CD4-positive, alpha-beta T cell treated with Interleukin-1 beta for 1 hour (primary cell): ENCODE measurements around the gene HERC2.
"Not testable (repeated sequence)": the region's sequence is repeated elsewhere in the genome, so short reads cannot be mapped to it uniquely, and the experiment has no call there.

ENCODE experiments used
- DNase-seq, 2 donors: peaks; one replicate each; pipeline ENCODE4 v3.0.0-alpha.2; 2020 to 2022

Gene HERC2

GRCh38 chr15:28178290-28178689, 143.7 kb downstream of the HERC2 start:
- DNase-seq = no peak

- DNase-seq = no peak
Measured at GRCh38 chr15:28169366-28169765, 152.6 kb downstream of the HERC2 start.

DNA sequence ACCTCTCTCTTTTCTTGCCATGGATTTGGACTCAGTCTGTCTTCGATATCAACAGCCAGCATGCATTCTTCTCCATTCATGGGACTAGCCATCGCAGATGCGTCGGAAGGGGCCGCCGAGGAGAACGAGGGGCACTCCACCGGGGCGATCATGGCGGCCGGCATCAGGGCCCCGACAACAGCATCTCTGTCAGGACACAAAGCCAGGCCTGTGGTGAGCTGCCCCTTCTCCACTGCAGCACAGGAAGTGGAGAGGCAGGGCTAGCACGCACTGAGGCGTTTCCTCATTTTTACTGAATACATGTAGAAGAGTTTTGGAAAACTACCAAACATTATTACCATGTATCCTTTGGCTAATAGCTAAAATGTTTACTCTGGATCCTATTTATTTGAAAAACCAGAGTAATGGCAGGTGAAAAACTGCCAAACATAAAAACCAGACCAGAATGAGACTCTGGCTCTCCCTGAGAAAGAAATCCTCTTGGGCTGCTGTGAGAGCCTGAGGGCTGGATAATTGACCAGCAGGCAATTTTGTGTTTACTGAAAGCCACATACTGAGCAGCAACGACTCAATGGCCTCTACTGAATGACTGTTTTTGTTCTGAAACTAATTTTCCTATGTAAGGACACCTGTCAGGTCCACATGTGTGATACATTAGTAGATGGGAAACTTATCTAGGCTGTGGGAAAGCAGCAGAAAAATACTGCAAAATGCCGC, 153.4 kb downstream of the HERC2 start:
- not testable (repeated sequence) for DNase-seq

DNA sequence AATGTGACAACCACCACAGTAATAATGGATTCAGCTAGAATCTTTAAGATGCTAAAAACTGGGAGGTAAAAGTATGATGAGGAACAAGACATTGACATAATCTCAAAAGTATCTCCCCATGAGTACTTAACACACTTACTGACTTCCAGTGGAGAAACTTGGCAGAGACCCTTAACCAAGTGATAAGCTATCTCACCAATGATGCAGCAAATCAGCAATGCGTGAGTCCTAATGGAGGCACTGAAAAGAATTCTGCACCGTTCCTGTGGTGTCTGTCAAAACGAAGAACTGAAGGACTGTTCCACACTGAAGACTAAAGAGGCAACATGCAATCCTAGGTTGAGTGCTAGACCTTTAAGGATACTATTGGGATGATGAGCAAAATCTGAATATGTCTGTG, 154.9 kb downstream of the HERC2 start:
- DNase-seq = no peak

GRCh38 chr15:28165791-28166190, 156.2 kb downstream of the HERC2 start:
- no peak for DNase-seq

DNA sequence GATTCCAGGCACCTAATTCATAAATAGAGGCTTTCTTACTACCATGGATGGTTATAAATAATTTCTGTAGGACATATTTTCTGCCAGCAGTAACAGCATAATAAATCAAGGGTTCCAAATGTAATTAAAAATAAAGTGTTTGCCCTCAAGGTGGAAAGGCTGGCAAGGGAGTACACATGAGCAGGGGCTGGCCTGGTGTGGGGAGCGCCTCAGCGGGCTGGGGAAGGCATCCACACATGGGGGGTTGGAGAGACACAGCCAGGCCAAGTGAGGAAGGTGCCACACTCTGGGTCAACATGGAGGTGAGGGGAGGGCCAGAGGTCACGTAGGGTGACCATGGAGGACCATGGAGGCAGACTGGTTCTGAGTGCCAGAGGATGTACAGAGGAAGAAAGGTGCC, 157.1 kb downstream of the HERC2 start:
- no peak for DNase-seq

DNA sequence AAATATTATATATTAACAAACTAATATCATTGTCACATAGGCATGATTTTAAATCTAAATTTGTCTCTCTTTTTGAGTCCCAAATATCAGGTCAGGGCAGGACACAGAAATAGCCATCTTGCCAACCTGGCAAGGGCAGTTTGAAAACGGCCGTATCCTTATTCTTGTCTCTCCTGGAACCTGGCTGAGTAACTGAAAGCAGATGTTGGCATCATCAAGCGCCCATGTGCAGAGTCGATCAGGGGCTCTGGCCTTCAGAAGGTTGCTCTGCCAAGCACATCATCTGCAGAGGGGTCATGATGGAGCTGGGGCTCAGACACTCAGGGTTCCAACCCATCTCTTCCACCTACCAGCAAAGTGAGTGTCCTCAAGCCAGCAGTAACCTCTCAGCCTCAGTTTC, 167.7 kb downstream of the HERC2 start:
- DNase-seq = no peak

DNA sequence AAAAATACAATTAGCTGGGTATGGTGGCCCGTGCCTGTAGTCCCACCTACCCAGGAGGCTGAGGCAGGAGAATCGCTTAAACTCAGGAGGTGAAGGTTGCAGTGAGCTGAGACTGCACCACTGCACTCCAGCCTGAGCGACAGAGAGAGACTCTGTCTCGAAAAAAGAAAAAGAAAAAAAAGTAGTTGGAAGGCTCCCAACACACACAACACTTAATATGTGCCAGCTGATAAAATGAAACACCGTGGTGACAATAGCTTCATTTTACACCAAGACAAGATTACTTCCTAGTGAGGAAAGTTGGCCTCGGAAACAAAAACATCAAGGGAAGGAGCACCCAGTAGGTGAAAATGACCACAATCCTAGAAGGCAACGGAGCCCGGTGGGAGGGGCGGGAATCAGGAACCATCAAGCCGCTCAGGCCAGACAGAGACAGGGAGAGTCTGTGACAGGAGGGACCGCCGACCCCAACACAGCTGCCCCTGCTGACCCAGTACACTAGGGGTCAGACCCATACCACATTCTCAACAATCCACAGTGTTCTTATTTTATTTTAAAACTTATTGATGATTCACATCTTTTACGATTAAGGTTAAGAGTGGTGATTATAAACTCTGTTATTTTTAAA, 168.4 kb downstream of the HERC2 start:
- no peak for DNase-seq

DNA sequence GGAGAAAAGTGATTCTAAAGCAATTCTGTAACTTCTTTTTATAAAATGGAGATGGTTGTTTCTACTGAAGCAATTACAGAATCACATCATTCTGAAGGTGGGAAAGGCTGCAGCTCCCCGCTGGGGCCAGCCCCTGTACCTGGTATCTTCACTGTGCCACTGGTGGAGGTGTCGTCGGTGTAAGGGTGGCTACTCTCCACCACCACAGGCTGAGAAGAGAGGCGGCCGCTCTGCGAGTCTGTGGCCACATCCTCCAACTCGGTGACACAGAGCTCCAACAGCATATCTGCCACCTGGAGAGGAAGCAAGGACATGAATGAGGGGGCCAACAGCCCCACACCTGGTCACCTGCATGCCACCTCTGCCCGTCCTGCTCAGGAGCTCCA, 169.4 kb downstream of the HERC2 start:
- not testable (repeated sequence) for DNase-seq

- DNase-seq = not testable (repeated sequence)
Measured at GRCh38 chr15:28151864-28152537, 170.0 kb downstream of the HERC2 start.

- DNase-seq = no peak
Measured at GRCh38 chr15:28147801-28148200, 174.2 kb downstream of the HERC2 start.

DNA sequence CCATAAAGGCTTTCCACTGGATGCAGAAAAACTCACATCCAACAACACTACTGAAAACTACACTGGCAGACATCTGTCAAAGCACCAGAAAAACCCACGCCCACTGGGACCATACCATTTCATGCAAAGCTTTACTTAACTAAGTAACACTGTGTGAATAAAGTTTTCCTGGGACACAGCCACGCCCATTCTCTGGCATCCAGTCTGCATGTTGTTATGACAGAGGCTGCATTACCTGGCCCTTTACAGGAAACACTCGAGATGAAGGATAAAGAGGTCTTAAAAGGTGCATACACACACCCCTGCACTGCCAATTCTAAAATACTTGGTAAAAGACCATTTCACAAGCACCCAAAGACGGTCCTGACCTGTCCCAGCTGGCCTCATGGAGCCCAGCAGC, 176.6 kb downstream of the HERC2 start:
- DNase-seq = not testable (repeated sequence)

DNA sequence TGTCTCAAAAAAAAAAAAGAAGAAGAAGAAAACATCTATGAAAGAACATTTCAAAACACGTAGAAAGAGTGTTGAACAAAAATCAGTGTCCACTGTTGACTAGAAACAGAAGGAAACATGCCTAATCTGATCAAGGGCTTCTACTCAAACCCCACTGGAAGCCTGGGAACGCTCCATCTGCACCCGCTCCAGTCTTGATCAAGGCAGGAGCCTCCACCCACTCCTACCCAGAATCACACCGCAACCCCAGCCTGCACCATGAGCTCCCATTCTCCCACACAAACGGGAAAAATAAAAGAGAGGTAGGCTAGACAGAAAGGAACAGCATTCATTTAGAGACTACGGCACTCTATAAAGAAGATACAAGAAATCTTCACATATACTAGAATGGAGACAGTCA, 181.9 kb downstream of the HERC2 start:
- no peak for DNase-seq

GRCh38 chr15:28137408-28138039, 184.5 kb downstream of the HERC2 start:
- not testable (repeated sequence) for DNase-seq

GRCh38 chr15:28136236-28136904, 185.6 kb downstream of the HERC2 start:
- DNase-seq = peak; percentile 20 to 37

- DNase-seq = no peak
Measured at GRCh38 chr15:28133281-28133680, 188.7 kb downstream of the HERC2 start.

DNA sequence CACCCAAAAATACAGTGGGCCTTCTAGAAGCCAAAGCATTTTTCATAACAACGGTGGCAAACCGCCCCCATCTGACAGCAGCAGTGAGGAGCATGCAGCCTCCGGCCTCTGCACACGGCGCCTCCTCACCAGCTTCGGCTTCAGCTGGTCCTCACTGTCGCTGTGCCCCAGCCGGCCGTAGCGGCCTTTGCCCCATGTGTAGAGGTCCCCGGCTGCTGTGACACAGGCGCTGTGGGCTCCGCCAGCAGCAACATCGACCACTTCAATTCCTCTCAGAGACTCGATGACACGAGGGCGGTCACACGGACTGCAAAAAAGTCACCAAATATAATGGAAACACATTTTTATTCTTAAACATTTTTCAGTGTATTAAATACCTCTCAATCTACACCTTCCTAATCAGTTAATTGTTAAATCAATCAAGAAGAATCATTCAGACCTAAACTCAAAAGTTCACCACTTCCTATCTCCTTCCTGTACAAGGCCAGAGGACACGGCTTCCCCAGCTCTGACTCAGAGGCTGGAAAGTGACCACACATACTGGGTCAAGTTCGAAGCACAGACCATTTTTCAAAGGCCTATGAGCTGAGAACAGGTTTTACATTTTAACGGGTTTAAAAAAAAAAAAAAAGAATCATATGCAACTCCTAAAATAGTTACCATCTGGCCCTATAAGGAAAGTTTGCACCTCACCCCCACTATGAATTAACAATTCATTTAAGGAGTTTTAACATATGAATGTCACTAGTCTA, 189.3 kb downstream of the HERC2 start:
- DNase-seq = no peak

- no peak for DNase-seq
Measured at GRCh38 chr15:28131946-28132345, 190.0 kb downstream of the HERC2 start.

DNA sequence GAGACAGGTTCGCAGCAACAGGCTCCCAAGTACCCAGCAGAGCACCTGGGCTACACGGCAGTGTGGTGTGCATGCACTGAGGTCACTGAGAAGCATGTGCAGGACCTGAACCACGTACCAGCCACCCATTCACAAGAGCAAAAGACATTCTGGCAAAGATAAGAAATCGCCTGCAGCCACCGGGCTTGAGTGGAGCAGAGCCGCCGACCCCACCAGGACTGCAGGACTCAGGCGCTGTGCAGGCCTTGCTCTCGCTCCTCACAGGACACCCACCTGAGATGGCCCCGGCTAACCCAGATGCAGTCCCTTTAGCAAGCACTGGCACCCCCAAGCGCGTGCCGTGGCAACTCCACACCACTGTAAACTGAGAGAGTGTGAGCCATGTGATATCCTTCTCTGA, 190.6 kb downstream of the HERC2 start:
- DNase-seq = no peak

GRCh38 chr15:28130651-28131050, 191.3 kb downstream of the HERC2 start:
- no peak for DNase-seq

DNA sequence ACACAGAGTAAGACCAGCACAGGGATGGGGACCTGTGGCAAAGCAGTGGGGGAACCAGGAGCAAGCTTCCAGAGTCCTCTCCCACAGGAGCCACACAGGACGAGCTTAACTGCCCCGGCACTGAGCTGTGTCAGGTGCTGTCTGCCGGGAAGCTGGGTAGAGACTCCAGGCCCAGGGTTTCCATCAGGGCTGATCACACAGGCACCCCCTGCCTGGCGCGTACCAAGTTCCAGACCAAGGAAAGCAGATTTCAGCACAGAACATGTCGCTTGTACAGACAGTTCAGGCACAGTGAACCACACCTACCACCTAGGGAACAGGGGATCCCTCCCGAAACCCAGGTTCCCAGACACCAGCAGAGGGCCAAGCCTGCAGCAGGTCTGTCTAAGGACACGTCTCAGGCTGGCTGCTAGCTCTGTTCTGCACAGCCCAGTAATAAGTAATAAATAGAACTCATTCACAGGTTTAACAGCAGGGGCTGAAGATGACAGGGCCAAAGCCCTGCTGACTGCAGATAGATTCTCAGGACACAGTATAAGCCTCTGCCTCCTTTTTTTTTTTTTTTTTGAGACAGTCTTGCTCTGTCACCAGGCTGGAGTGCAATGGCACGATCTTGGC, 192.6 kb downstream of the HERC2 start:
- DNase-seq = no peak

DNA sequence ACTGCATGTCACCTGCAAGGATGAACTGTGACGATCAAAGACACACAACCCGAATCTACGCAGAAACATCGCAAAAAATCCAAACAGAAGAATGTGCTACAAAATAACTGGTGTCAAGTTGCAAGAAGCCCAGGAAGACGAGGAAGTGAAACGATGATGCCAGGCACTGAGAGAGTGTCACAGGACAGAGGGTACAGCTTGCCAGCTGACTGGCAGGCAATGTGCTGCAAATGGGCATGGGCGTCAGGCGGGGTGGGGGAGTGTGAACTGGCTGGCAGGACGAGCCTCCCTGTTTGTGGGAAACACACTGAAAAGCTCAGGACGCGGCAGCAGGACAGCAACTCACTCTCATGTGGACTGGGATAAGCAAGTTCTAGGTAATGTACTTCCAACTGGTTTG, 193.9 kb downstream of the HERC2 start:
- DNase-seq = no peak
